Hematopoietic multipotent progenitor cell treated with erythropoietin and hydrocortisone succinate and interleukin-3 and kit ligand, for 8 days (in vitro differentiated cells): ENCODE results near the gene RBM3.

Source experiments
- DNase-seq: peaks from one replicate; pipeline ENCODE4 v3.0.0-alpha.2; 2015

Gene RBM3

DNA sequence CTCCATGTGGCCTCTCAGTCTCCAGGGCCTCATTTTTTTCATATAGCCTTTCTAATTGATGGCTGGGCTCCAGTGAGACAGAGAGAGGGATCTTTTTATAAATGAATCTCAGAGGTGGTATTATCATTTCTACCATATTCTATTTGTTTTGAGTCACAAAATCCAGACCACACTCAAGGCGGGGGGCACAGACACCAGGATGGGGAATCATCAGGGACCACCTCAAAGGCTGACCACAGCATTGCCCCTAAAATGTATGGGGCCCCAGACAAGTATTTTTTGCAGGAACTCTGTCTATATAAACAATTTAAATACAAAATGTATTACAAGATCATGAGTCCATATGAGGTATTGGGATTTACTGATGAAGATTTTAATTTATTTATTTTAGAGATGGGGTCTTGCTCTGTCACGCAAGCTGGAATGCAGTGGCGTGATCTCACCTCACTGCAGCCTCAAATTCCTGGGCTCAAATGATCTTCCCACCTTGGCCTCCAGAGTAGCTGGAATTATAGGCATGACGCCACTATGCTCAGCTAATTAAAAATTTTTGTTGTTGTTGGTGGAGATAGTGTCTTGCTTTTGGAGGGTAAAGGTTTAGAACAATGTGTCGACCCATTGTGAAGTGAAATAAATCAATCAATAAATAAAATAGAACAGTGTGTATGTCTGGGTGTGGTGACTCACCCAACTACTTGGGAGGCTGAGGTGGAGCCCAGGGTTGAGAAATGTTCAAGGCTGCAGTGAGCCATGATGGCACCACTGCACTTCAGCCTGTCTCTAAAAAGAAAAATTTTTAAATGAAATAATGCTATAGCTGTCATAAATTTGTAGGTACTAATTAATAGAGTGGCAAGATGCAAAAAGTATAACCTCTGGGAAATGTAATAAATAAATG lies 52.4 kb downstream of the RBM3 start:
- DNase-seq, result no peak
